MCF 10A (cell line): ENCODE results near the gene MSI2. TPM values are rescaled to one million over a fixed set of nuclear protein-coding genes. Genes with fewer than 3 reads are reported as not detected.

Experiments used
- BruUV-seq: library from RNA; stranded (reverse); fragments of 400-500 nt; replicated peaks from 2 replicates; lab custom pipeline; 2021; lab: Mats Ljungman, UMichigan
- CTCF ChIA-PET: fragments of 300-600 bp; sonication (Branson Sonifier 250); formaldehyde crosslinking; extraction: SDS; loops from one replicate; lab custom pipeline; 2021; ENCODE audit warnings: antibody characterized with exemption, inconsistent platforms; lab: Yijun Ruan, JAX
- POLR2A ChIA-PET: fragments of 300-600, 350-650 bp; sonication (Branson Sonifier 250); formaldehyde crosslinking; extraction: SDS; loops from one replicate; lab custom pipeline; 2020; ENCODE audit warnings: antibody characterized with exemption, inconsistent platforms; lab: Yijun Ruan, JAX
- DNase-seq: peaks from one replicate; pipeline ENCODE4 v3.0.0-alpha.2; 2018; ENCODE audit not compliant: unreplicated experiment
- H3K27ac Mint-ChIP-seq: one replicate; pipeline ENCODE4 v1.8.0; 2022; ENCODE audit warnings: mild to moderate bottlenecking, low read depth, mixed read lengths; ENCODE audit not compliant: unreplicated experiment
- H3K27me3 Mint-ChIP-seq: one replicate; pipeline ENCODE4 v1.8.0; 2022; ENCODE audit warnings: mixed read lengths; ENCODE audit not compliant: insufficient read depth, unreplicated experiment
- H3K36me3 Mint-ChIP-seq: one replicate; pipeline ENCODE4 v1.8.0; 2022; ENCODE audit warnings: mild to moderate bottlenecking, moderate library complexity, mixed read lengths; ENCODE audit not compliant: insufficient read depth, unreplicated experiment
- H3K4me1 Mint-ChIP-seq: one replicate; pipeline ENCODE4 v1.8.0; 2022; ENCODE audit warnings: mixed read lengths; ENCODE audit not compliant: insufficient read depth, unreplicated experiment
- H3K4me3 Mint-ChIP-seq: one replicate; pipeline ENCODE4 v1.8.0; 2022; ENCODE audit warnings: mild to moderate bottlenecking, moderate library complexity, mixed read lengths; ENCODE audit not compliant: unreplicated experiment
- H3K9me3 Mint-ChIP-seq: one replicate; pipeline ENCODE4 v1.8.0; 2022; ENCODE audit warnings: mixed read lengths; ENCODE audit not compliant: unreplicated experiment
- intact Hi-C: fragments of 100-400 bp; cut with micrococcal nuclease; formaldehyde crosslinking; loops from 2 replicates; pipeline ENCODE4 v1.14.1; 2022
- total RNA-seq: library from RNA; stranded (reverse); gene quantifications from 2 replicates; pipeline ENCODE4 v1.2.3, GENCODE V29; 2022
- TF ChIP-seq, protein P1 (sequence below): fragments of 200-600 bp; IDR thresholded peaks from one replicate; pipeline ENCODE4 v1.8.0; 2022; ENCODE audit warnings: antibody characterized with exemption, mild to moderate bottlenecking; ENCODE audit not compliant: unreplicated experiment

Gene MSI2
- total RNA-seq, 1 experiment from 2014 or later, result 60.6 TPM

- Mint-ChIP-seq H3K27me3 (no peaks in the 10 kb centered on the region), H3K4me1 (peaks cover 9% of the 10 kb centered on the region), H3K36me3 (peaks cover 5% of the 10 kb centered on the region), H3K9me3 (no peaks in the 10 kb centered on the region), H3K27ac (no peak overlapping the region), H3K4me3 (no peak overlapping the region)
- no TSS peak for BruUV-seq
- TF ChIP-seq, protein P1, sequence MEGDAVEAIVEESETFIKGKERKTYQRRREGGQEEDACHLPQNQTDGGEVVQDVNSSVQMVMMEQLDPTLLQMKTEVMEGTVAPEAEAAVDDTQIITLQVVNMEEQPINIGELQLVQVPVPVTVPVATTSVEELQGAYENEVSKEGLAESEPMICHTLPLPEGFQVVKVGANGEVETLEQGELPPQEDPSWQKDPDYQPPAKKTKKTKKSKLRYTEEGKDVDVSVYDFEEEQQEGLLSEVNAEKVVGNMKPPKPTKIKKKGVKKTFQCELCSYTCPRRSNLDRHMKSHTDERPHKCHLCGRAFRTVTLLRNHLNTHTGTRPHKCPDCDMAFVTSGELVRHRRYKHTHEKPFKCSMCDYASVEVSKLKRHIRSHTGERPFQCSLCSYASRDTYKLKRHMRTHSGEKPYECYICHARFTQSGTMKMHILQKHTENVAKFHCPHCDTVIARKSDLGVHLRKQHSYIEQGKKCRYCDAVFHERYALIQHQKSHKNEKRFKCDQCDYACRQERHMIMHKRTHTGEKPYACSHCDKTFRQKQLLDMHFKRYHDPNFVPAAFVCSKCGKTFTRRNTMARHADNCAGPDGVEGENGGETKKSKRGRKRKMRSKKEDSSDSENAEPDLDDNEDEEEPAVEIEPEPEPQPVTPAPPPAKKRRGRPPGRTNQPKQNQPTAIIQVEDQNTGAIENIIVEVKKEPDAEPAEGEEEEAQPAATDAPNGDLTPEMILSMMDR, result no peak
- ChIA-PET CTCF (interaction anchor here (0.6 to 0.7 kb wide), 2 partner anchors 77 to 176 kb away, joined by 3 read pairs; no protein-coding TSS in a partner anchor), POLR2A (no interaction called here)
- intact Hi-C loops, result loop anchor here (10.0 kb wide), 1 partner anchor 381 kb away; the partner anchor contains the start of gene CCDC182
- no peak for DNase-seq
Observed at GRCh38 chr17:57363580-57363979, 107.3 kb downstream of the MSI2 start.

- TF ChIP-seq, protein P1, result no peak
- ChIA-PET CTCF (interaction anchor here (0.7 kb wide), 2 partner anchors 176 to 346 kb away, joined by 3 to 4 read pairs; no protein-coding TSS in a partner anchor), POLR2A (no interaction called here)
- Mint-ChIP-seq H3K27ac (no peak overlapping the region), H3K4me3 (no peak overlapping the region), H3K9me3 (no peaks in the 10 kb centered on the region), H3K4me1 (peaks cover 14% of the 10 kb centered on the region), H3K27me3 (no peaks in the 10 kb centered on the region), H3K36me3 (peaks cover 5% of the 10 kb centered on the region)
- intact Hi-C loops, result loop anchor here (10.0 kb wide), 1 partner anchor 381 kb away; the partner anchor contains the start of gene CCDC182
- no peak for DNase-seq
- no TSS peak for BruUV-seq
Observed at GRCh38 chr17:57363998-57364643, 107.8 kb downstream of the MSI2 start.

- Mint-ChIP-seq H3K27ac (no peak overlapping the region), H3K4me1 (peaks cover 27% of the 10 kb centered on the region)
- POLR2A ChIA-PET, result interaction anchor here (0.6 to 0.7 kb wide), 3 partner anchors 42 to 94 kb away, joined by 3 read pairs; no protein-coding TSS in a partner anchor
Observed at GRCh38 chr17:57365420-57365819, 109.1 kb downstream of the MSI2 start.

DNA sequence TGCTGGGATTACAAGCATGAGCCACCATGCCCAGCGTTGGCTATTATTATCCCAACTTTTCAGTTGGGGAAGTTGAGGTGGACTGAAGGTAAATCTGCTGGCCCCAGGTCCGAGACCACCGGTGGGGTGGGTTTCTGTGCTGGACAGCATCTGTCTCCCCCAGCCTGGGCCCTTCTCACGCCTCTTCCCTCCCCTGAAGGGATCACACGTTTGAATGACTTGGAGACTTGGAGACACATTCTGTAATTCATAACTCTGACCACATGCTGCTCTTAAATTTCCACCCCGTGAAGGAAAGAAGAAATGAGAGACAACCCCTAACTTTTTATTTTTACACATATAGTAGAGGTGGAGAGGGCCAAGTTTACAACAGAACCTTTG lies 109.8 kb downstream of the MSI2 start:
- Mint-ChIP-seq H3K9me3 (no peaks in the 10 kb centered on the region), H3K27ac (no peak overlapping the region), H3K4me1 (peaks cover 35% of the 10 kb centered on the region), H3K36me3 (peaks cover 5% of the 10 kb centered on the region), H3K27me3 (no peaks in the 10 kb centered on the region), H3K4me3 (no peak overlapping the region)
- no TSS peak for BruUV-seq
- ChIA-PET POLR2A (interaction anchor here (0.6 kb wide), 1 partner anchor 62 kb away, joined by 3 read pairs; no protein-coding TSS in a partner anchor), CTCF (no interaction called here)
- intact Hi-C loops, result loop anchor here (10.0 kb wide), 1 partner anchor 379 kb away; the partner anchor contains the start of gene CCDC182
- TF ChIP-seq, protein P1, result no peak
- no peak for DNase-seq

More at GRCh38 chr17:57365420-57365819, 109.1 kb downstream of the MSI2 start:
- CTCF ChIA-PET, result interaction anchor here (0.6 to 1.0 kb wide), 3 partner anchors 16 to 1651 kb away, joined by 3 to 4 read pairs (median 4); no protein-coding TSS in a partner anchor
- TF ChIP-seq, protein P1, result no peak
- intact Hi-C loops, result loop anchor here (10.0 kb wide), 1 partner anchor 379 kb away; the partner anchor contains the start of gene CCDC182
- Mint-ChIP-seq H3K27me3 (no peaks in the 10 kb centered on the region), H3K9me3 (no peaks in the 10 kb centered on the region), H3K36me3 (peaks cover 5% of the 10 kb centered on the region), H3K4me3 (no peak overlapping the region)
- no TSS peak for BruUV-seq
- DNase-seq, result no peak
